GM18502 (cell line): ENCODE data around the gene ZBTB37.
"Not testable (repeated sequence)": the region's sequence is repeated elsewhere in the genome, so short reads cannot be mapped to it uniquely, and the experiment has no call there.

ENCODE experiments used
- ATAC-seq: cut with Tn5 transposase; IDR thresholded peaks from one replicate; pipeline ENCODE4 v1.9.1; 2021; ENCODE audit warnings: mild to moderate bottlenecking; ENCODE audit not compliant: unreplicated experiment, poor library complexity

Gene ZBTB37

GRCh38 chr1:173868266-173869020 lies at the start of gene ZBTB37:
ZBTB37 (plus strand) TSS chr1:173868380; CDS start chr1:173870226, 1,846 bp downstream.
- ATAC-seq, result peak; percentile 61

GRCh38 chr1:173818459-173818858 lies 49.7 kb upstream of the ZBTB37 start:
- no peak for ATAC-seq

GRCh38 chr1:173821680-173822079 lies 46.5 kb upstream of the ZBTB37 start:
- no peak for ATAC-seq

GRCh38 chr1:173823781-173824314 lies 44.3 kb upstream of the ZBTB37 start:
- ATAC-seq, result peak; percentile 43

- ATAC-seq, result peak; percentile 78
These were observed 43.7 kb upstream of the ZBTB37 start, which contains the start of the genes CENPL and DARS2 for GRCh38 chr1:173824315-173825081. CENPL (minus strand) TSS chr1:173824883; CDS start chr1:173811299, 13,584 bp downstream. DARS2 (plus strand) TSS chr1:173824673; CDS start chr1:173825230, 557 bp downstream.

GRCh38 chr1:173827611-173828010 lies 40.6 kb upstream of the ZBTB37 start:
- ATAC-seq, result no peak

- ATAC-seq, result no peak
These were observed 35.4 kb upstream of the ZBTB37 start for GRCh38 chr1:173832748-173833147.

- ATAC-seq, result no peak
These were observed 16.1 kb upstream of the ZBTB37 start for GRCh38 chr1:173852105-173852504.

GRCh38 chr1:173853074-173853473 lies 15.1 kb upstream of the ZBTB37 start:
- no peak for ATAC-seq

GRCh38 chr1:173856014-173856413 lies 12.2 kb upstream of the ZBTB37 start:
- no peak for ATAC-seq

- ATAC-seq, result no peak
These were observed 11.3 kb upstream of the ZBTB37 start for GRCh38 chr1:173856903-173857302.

- ATAC-seq, result no peak
These were observed 10.7 kb upstream of the ZBTB37 start for GRCh38 chr1:173857363-173857917.

GRCh38 chr1:173859547-173859946 lies 8.6 kb upstream of the ZBTB37 start:
- not testable (repeated sequence) for ATAC-seq

- ATAC-seq, result no peak
These were observed 8.1 kb upstream of the ZBTB37 start for GRCh38 chr1:173860065-173860464.

- no peak for ATAC-seq
These were observed 6.4 kb upstream of the ZBTB37 start for GRCh38 chr1:173861731-173862145.

- ATAC-seq, result not testable (repeated sequence)
These were observed 5.9 kb upstream of the ZBTB37 start for GRCh38 chr1:173862146-173862768.

- no peak for ATAC-seq
These were observed 5.4 kb upstream of the ZBTB37 start for GRCh38 chr1:173862769-173863223.

- ATAC-seq, result no peak
These were observed 4.7 kb upstream of the ZBTB37 start for GRCh38 chr1:173863224-173864161.
